IMR-90 (cell line): ENCODE results near the gene TRIM66. TPM values are rescaled to one million over a fixed set of nuclear protein-coding genes. Genes with fewer than 3 reads are reported as not detected.

ENCODE experiments used
- ATAC-seq: fragments of 200-7000 bp; cut with Tn5 transposase; 2 replicates; pipeline ENCODE4 v1.9.1; 2020; ENCODE audit warnings: low read depth, mild to moderate bottlenecking, moderate library complexity
- BruUV-seq: library from RNA; stranded (reverse); fragments of 400-500 nt; replicated peaks from 2 replicates; lab custom pipeline; 2021; lab: Mats Ljungman, UMichigan
- CTCF ChIA-PET: fragments of 300-600 bp; formaldehyde crosslinking; extraction: SDS; loops from one replicate; lab custom pipeline; 2021; ENCODE audit warnings: antibody characterized with exemption; lab: Yijun Ruan, JAX
- POLR2A ChIA-PET: fragments of 300-600 bp; sonication (Branson Sonifier 250); formaldehyde crosslinking; loops from one replicate; lab custom pipeline; 2022; ENCODE audit warnings: antibody characterized with exemption; ENCODE audit not compliant: unreplicated experiment; lab: Charles Lee
- DNase-seq: peaks from one replicate; pipeline ENCODE4 v3.0.0; 2013
- H2AFZ ChIP-seq: replicated peaks from 2 replicates; pipeline ENCODE3; 2013; ENCODE audit warnings: low read length, mild to moderate bottlenecking; ENCODE audit not compliant: poor library complexity
- H2AK5ac ChIP-seq: 2 replicates; pipeline ENCODE4 v1.6.1; 2013; ENCODE audit warnings: low read depth, low read length, inconsistent platforms
- H2AK9ac ChIP-seq: replicated peaks from 2 replicates; pipeline ENCODE3; 2013; ENCODE audit warnings: mild to moderate bottlenecking, low read depth, low read length, moderate library complexity; ENCODE audit not compliant: poor library complexity
- H2BK120ac ChIP-seq: 2 replicates; pipeline ENCODE4 v1.6.1; 2013; ENCODE audit warnings: low read depth, low read length, inconsistent platforms
- H2BK15ac ChIP-seq: 3 replicates; pipeline ENCODE4 v1.6.1; 2013; ENCODE audit warnings: low read depth, low read length, inconsistent platforms
- H2BK20ac ChIP-seq: 2 replicates; pipeline ENCODE4 v1.6.1; 2013; ENCODE audit warnings: low read depth, mild to moderate bottlenecking, inconsistent platforms, low read length, moderate library complexity
- H2BK5ac ChIP-seq: 2 replicates; pipeline ENCODE4 v1.6.1; 2013; ENCODE audit warnings: mild to moderate bottlenecking, low read depth, low read length, inconsistent platforms; ENCODE audit not compliant: poor library complexity, severe bottlenecking
- H3K14ac ChIP-seq: replicated peaks from 2 replicates; pipeline ENCODE4 v1.6.1; 2013; ENCODE audit warnings: low read depth, low read length, inconsistent platforms
- H3K18ac ChIP-seq: 2 replicates; pipeline ENCODE4 v1.6.1; 2013; ENCODE audit warnings: low read depth, low read length, control low read depth
- H3K23ac ChIP-seq: 2 replicates; pipeline ENCODE4 v1.6.1; 2013; ENCODE audit warnings: low read depth, low read length, inconsistent platforms
- H3K27ac ChIP-seq: 2 replicates; pipeline ENCODE4 v1.5.1; 2013; ENCODE audit warnings: mild to moderate bottlenecking, control low read depth, low read length; ENCODE audit not compliant: insufficient read depth
- H3K27me3 ChIP-seq: 2 replicates; pipeline ENCODE4 v1.6.1; 2013; ENCODE audit warnings: low read length; ENCODE audit not compliant: control insufficient read depth, insufficient read depth
- H3K36me3 ChIP-seq: 2 replicates; pipeline ENCODE4 v1.6.1; 2013; ENCODE audit warnings: low read length, mixed read lengths; ENCODE audit not compliant: control insufficient read depth, insufficient read depth
- H3K4ac ChIP-seq: 2 replicates; pipeline ENCODE4 v1.6.1; 2013; ENCODE audit warnings: low read depth, low read length, inconsistent platforms
- H3K4me1 ChIP-seq: 2 replicates; pipeline ENCODE4 v1.6.1; 2013; ENCODE audit warnings: low read length, mixed read lengths; ENCODE audit not compliant: control insufficient read depth, insufficient read depth
- H3K4me2 ChIP-seq: 2 replicates; pipeline ENCODE4 v1.6.1; 2013; ENCODE audit warnings: low read depth, mild to moderate bottlenecking, control low read depth, low read length, moderate library complexity
- H3K4me3 ChIP-seq: 2 replicates; pipeline ENCODE4 v1.5.1; 2013; ENCODE audit warnings: low read depth, mild to moderate bottlenecking, control low read depth, low read length, moderate library complexity; ENCODE audit not compliant: insufficient read depth
- H3K56ac ChIP-seq: 2 replicates; pipeline ENCODE4 v1.6.1; 2013; ENCODE audit warnings: low read length, inconsistent platforms; ENCODE audit not compliant: insufficient read depth; ENCODE audit errors: extremely low read depth
- H3K79me1 ChIP-seq, 2 experiments: 2 replicates each; pipeline ENCODE4 v1.6.1; 2013; ENCODE audit warnings: low read length in 2 of 2, inconsistent platforms in 1 of 2, low read depth in 1 of 2
- H3K9ac ChIP-seq: 2 replicates; pipeline ENCODE4 v1.6.1; 2013; ENCODE audit warnings: low read depth, low read length, control low read depth
- H3K9me1 ChIP-seq: 2 replicates; pipeline ENCODE4 v1.6.1; 2013; ENCODE audit warnings: low read length, inconsistent platforms; ENCODE audit not compliant: insufficient read depth
- H3K9me3 ChIP-seq: 2 replicates; pipeline ENCODE4 v1.6.1; 2013; ENCODE audit warnings: low read length; ENCODE audit not compliant: control insufficient read depth, insufficient read depth
- H4K20me1 ChIP-seq: 2 replicates; pipeline ENCODE4 v1.6.1; 2013; ENCODE audit warnings: low read length, inconsistent platforms; ENCODE audit not compliant: insufficient read depth
- H4K5ac ChIP-seq: 2 replicates; pipeline ENCODE4 v1.6.1; 2013; ENCODE audit warnings: mild to moderate bottlenecking, low read depth, low read length, control low read depth
- H4K8ac ChIP-seq, 2 experiments: 2 replicates each; pipeline ENCODE4 v1.6.1; 2013; ENCODE audit warnings: low read depth in 2 of 2, low read length in 2 of 2, control low read depth in 1 of 2, inconsistent platforms in 1 of 2
- H4K91ac ChIP-seq: 2 replicates; pipeline ENCODE4 v1.6.1; 2013; ENCODE audit warnings: low read depth, low read length, inconsistent platforms; ENCODE audit not compliant: insufficient read depth
- BHLHE40 ChIP-seq: fragments of 150-350 bp; IDR thresholded peaks from 2 replicates; pipeline ENCODE4 v1.6.1; 2016; ENCODE audit warnings: mild to moderate bottlenecking, low read depth, low read length
- CHD1 ChIP-seq: IDR thresholded peaks from 2 replicates; pipeline ENCODE4 v1.6.1; 2012; ENCODE audit warnings: low read depth, low read length, improper control_type of control experiment
- MXI1 ChIP-seq: IDR thresholded peaks from 2 replicates; pipeline ENCODE4 v1.6.1; 2012; ENCODE audit warnings: low read depth, mild to moderate bottlenecking, low read length, moderate library complexity, borderline replicate concordance
- SMC3 ChIP-seq: fragments of 150-350 bp; IDR thresholded peaks from 2 replicates; pipeline ENCODE4 v1.6.1; 2016; ENCODE audit warnings: low read depth, mild to moderate bottlenecking, antibody characterized with exemption, low read length, moderate library complexity
- dilution Hi-C: fragments of 300-500 bp; cut with HindIII; formaldehyde crosslinking; loops from one replicate; pipeline ENCODE4 v1.14.3; 2018; ENCODE audit warnings: low sequenced_read_pairs; ENCODE audit not compliant: unreplicated experiment
- in situ Hi-C: fragments of 300-500 bp; cut with MboI; formaldehyde crosslinking; loops from 3 replicates; pipeline ENCODE4 v1.14.3; 2019; ENCODE audit warnings: low sequenced_read_pairs, inconsistent platforms, mixed read lengths
- intact Hi-C: fragments of 100-400 bp; cut with micrococcal nuclease; formaldehyde crosslinking; loops from 2 replicates; pipeline ENCODE4 v1.10.0; 2022
- polyA plus RNA-seq, 3 experiments: library from polyadenylated mRNA; depleted of rRNA; stranded (reverse); fragments of >200 nt; gene quantifications; 2 replicates each; pipeline ENCODE4 v1.2.3, GENCODE V29; 2012; ENCODE audit warnings: low replicate concordance in 1 of 3
- total RNA-seq: library from RNA; depleted of rRNA; stranded (reverse); fragments of >200 nt; gene quantifications from 2 replicates; pipeline ENCODE4 v1.2.3, GENCODE V29; 2012

The TRIM66 gene
- total and polyA plus RNA-seq, 2 of the 4 experiments (the other 2 are of a cell fraction) = 4.4 to 5.0 TPM

GRCh38 chr11:8587915-8588314 is 94.5 kb downstream of the TRIM66 start:
- peaks cover 2% of the 10 kb centered on the region; the same call in 1 of the 2 replicates for H3K4me1 ChIP-seq
- intact Hi-C loops = no loop called here

More at GRCh38 chr11:8587915-8588314, 94.5 kb downstream of the TRIM66 start:
- no peak overlapping the region for H3K14ac ChIP-seq
- no peak overlapping the region for H3K27ac ChIP-seq
- TF ChIP-seq SMC3 (no peak), MXI1 (no peak), CHD1 (no peak), BHLHE40 (no peak)
- H3K9ac ChIP-seq = no peak overlapping the region
- H3K9me3 ChIP-seq = no peaks in the 10 kb centered on the region; the same call in 1 of the 2 replicates
- H2AK5ac ChIP-seq = no peak overlapping the region
- no peak overlapping the region for H3K4me2 ChIP-seq
- no peaks in the 10 kb centered on the region; a peak in 1 of 4 replicates for H3K79me1 ChIP-seq
- H3K27me3 ChIP-seq = no peaks in the 10 kb centered on the region; the same call in 1 of the 2 replicates
- ChIA-PET CTCF (no interaction called here), POLR2A (no interaction called here)
- no peak overlapping the region for H4K5ac ChIP-seq
- H2BK120ac ChIP-seq = no peak overlapping the region
- no peaks in the 10 kb centered on the region for H3K36me3 ChIP-seq
- dilution Hi-C loops = no loop called here
- H2BK15ac ChIP-seq = no peak overlapping the region
- DNase-seq (no peak), ATAC-seq (no peak)
- H4K20me1 ChIP-seq = no peaks in the 10 kb centered on the region
- H4K91ac ChIP-seq = no peak overlapping the region
- H3K4ac ChIP-seq = no peak overlapping the region
- H2AK9ac ChIP-seq = no peak overlapping the region
- no peaks in the 10 kb centered on the region for H3K9me1 ChIP-seq
- H3K18ac ChIP-seq = no peak overlapping the region
- H3K23ac ChIP-seq = no peak overlapping the region
- H2AFZ ChIP-seq = no peak overlapping the region
- H3K56ac ChIP-seq = no peak overlapping the region
- in situ Hi-C loops = no loop called here
- H2BK5ac ChIP-seq = no peak overlapping the region
- no peak overlapping the region for H2BK20ac ChIP-seq
- no TSS peak for BruUV-seq
- no peak overlapping the region for H4K8ac ChIP-seq
- no peak overlapping the region for H3K4me3 ChIP-seq
